Psoas muscle (tissue), 8 donors: Measurements from ENCODE around the gene CHRD. TPM values are rescaled to one million over a fixed set of nuclear protein-coding genes. Genes with fewer than 3 reads are reported as not detected.

ENCODE experiments used
- ATAC-seq, 4 donors: fragments of 200-7000 bp; cut with Tn5 transposase; one replicate each; pipeline ENCODE4 v1.9.1; 2020; ENCODE audit warnings: moderate library complexity in 3 of 4, mild to moderate bottlenecking in 2 of 4
- DNase-seq, 2 donors: peaks; one replicate each; pipeline ENCODE4 v3.0.0-alpha.2; 2020
- H3K27ac ChIP-seq: fragments of 200-600 bp; one replicate; pipeline ENCODE4 v1.8.0; 2022
- H3K27me3 ChIP-seq, 3 donors: fragments of 200-600 bp in 1 of 3; one replicate each; pipeline versions ENCODE4 v1.6.1 to v1.8.0; 2013 to 2022; ENCODE audit warnings: low read length in 2 of 3, mild to moderate bottlenecking in 2 of 3, moderate library complexity in 1 of 3; ENCODE audit not compliant: insufficient read depth in 3 of 3
- H3K36me3 ChIP-seq, 2 donors: fragments of 200-600 bp in 1 of 2; one replicate each; pipeline versions ENCODE4 v1.6.1 to v1.8.0; 2013 to 2022; ENCODE audit warnings: low read depth in 1 of 2, mild to moderate bottlenecking in 1 of 2, moderate library complexity in 1 of 2; ENCODE audit not compliant: insufficient read depth in 1 of 2
- H3K4me1 ChIP-seq: fragments of 200-600 bp; one replicate; pipeline ENCODE4 v1.8.0; 2022
- H3K4me3 ChIP-seq: fragments of 200-600 bp; one replicate; pipeline ENCODE4 v1.8.0; 2022; ENCODE audit warnings: mild to moderate bottlenecking
- H3K9me3 ChIP-seq: fragments of 200-600 bp; one replicate; pipeline ENCODE4 v1.8.0; 2022
- whole genome bisulfite sequencing, 3 donors: extraction: QIAGEN DNeasy Blood & Tissue Kit; methylation state at CpG; one replicate each; pipeline versions ENCODE4 v1.1.6 to v1.1.7; 2013; 5-methylcytosine and 5-hydroxymethylcytosine counted together
- intact Hi-C, 2 donors: fragments of 100-400 bp; cut with DNase I; formaldehyde crosslinking; loops; one replicate each; pipeline versions ENCODE4 v1.11.0 to v1.14.2; 2022
- polyA plus RNA-seq, 3 donors: library from polyadenylated mRNA; stranded (reverse); fragments of 200-250 nt; gene quantifications; one replicate each; pipeline ENCODE4 v1.2.3, GENCODE V29; 2013
- total RNA-seq, 4 donors: library from RNA; stranded (reverse); fragmentation: NEBNext Ultra II Directional in 2 of 4; extraction: Animal tissue kit (Norgen Biotek cat#: 25700) in 2 of 4; gene quantifications; one replicate each; pipeline versions ENCODE4 v1.2.1 to v1.2.4, GENCODE V29; 2021 to 2023
- TF ChIP-seq, protein P1 (sequence below): fragments of 200-600 bp; IDR thresholded peaks from one replicate; pipeline ENCODE4 v1.8.0; 2022; ENCODE audit warnings: antibody characterized with exemption
- donor health status: healthy with polysubstance abuse.
- donor health status: DM: no; HTN: no; CAD: no; lungs with moderate emphysema.
- donor health status: Bipolar disorder and iron deficiency.
- donor health status: healthy.
- donor health status: DM: yes; HTN: yes; CAD: no.
- donor health status: DM: no; HTN: no; CAD: no.
- donor health status: DM: no; HTN: no; CAD: no.
- donor health status: DM: yes; HTN: yes; CAD: no.

CHRD gene
- total and polyA plus RNA-seq, 7 donors = 2.5 to 10.5 (median 5.2) TPM

DNA sequence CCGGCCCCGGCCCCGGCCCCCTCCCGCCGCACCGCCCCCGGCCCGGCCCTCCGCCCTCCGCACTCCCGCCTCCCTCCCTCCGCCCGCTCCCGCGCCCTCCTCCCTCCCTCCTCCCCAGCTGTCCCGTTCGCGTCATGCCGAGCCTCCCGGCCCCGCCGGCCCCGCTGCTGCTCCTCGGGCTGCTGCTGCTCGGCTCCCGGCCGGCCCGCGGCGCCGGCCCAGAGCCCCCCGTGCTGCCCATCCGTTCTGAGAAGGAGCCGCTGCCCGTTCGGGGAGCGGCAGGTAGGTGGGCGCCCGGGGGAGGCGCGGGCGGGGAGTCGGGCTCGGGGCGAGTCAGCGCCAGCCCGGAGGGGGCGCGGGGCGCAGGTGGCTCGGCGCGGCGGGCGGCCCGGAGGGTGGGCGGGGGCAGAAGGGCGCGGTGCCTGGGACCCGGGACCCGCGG is 352 bp downstream of the CHRD start:
- H3K4me1 ChIP-seq = peaks cover 10% of the 10 kb centered on the region
- DNase-seq (peak; percentile 79 to 88), ATAC-seq (peak; percentile 61 to 73 (median 68))
- peak overlapping the region; percentile 66 for H3K27ac ChIP-seq
- peak overlapping the region; percentile 72 for H3K4me3 ChIP-seq
- H3K27me3 ChIP-seq = peaks cover 0 to 32% (median 0%) of the 10 kb centered on the region in 3 donors
- H3K9me3 ChIP-seq = no peaks in the 10 kb centered on the region
- WGBS, 3 donors = 0 to 1% (median 1%) methylated on average over 10 to 50 of the region's 62 CpGs
- H3K36me3 ChIP-seq = peaks cover 0 to 9% of the 10 kb centered on the region in 2 donors
- TF ChIP-seq, protein P1, sequence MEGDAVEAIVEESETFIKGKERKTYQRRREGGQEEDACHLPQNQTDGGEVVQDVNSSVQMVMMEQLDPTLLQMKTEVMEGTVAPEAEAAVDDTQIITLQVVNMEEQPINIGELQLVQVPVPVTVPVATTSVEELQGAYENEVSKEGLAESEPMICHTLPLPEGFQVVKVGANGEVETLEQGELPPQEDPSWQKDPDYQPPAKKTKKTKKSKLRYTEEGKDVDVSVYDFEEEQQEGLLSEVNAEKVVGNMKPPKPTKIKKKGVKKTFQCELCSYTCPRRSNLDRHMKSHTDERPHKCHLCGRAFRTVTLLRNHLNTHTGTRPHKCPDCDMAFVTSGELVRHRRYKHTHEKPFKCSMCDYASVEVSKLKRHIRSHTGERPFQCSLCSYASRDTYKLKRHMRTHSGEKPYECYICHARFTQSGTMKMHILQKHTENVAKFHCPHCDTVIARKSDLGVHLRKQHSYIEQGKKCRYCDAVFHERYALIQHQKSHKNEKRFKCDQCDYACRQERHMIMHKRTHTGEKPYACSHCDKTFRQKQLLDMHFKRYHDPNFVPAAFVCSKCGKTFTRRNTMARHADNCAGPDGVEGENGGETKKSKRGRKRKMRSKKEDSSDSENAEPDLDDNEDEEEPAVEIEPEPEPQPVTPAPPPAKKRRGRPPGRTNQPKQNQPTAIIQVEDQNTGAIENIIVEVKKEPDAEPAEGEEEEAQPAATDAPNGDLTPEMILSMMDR = no peak
- intact Hi-C loops = loop anchor here in 1 of 2 donors (5.0 kb wide), 1 partner anchor 407 kb away; no protein-coding TSS in a partner anchor

DNA sequence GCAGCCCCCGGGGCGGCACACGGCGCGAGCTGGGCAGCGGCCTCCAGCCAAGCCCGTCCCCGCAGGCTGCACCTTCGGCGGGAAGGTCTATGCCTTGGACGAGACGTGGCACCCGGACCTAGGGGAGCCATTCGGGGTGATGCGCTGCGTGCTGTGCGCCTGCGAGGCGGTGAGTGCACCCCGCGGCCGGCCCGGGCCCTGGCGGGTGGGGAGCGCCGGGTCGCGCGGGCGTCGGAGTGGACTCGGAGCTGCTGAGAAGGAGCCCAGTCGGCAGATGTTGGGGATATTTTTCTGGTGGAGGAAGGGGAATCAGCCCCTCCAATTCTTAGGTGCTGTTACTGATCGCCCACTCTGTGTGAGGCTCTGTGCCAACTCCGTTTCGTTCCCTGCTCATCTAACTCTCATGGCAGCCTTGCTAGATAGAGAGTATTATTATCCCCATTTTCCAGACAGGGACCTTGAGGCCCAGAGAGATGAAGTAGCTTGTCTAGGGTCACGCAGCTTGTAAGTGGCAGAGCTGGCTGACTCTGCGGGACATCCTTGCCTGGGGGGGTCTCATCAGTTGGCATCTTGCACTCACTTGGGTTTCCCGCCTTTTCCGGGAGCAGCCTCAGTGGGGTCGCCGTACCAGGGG is 890 bp downstream of the CHRD start:
- DNase-seq (no peak), ATAC-seq (no peak)
- intact Hi-C loops = loop anchor here in 1 of 2 donors (5.0 kb wide), 1 partner anchor 407 kb away; no protein-coding TSS in a partner anchor
- peak overlapping the region; percentile 66 for H3K27ac ChIP-seq
- peak overlapping the region; percentile 72 for H3K4me3 ChIP-seq
- H3K4me1 ChIP-seq = peaks cover 10% of the 10 kb centered on the region
- WGBS, 3 donors = 3 to 11% (median 4%) methylated on average over 21 to 42 of the region's 42 CpGs
- H3K36me3 ChIP-seq = peaks cover 0 to 9% of the 10 kb centered on the region in 2 donors
- TF ChIP-seq, protein P1 = no peak
- H3K27me3 ChIP-seq = peaks cover 0 to 32% (median 0%) of the 10 kb centered on the region in 3 donors
- H3K9me3 ChIP-seq = no peaks in the 10 kb centered on the region

DNA sequence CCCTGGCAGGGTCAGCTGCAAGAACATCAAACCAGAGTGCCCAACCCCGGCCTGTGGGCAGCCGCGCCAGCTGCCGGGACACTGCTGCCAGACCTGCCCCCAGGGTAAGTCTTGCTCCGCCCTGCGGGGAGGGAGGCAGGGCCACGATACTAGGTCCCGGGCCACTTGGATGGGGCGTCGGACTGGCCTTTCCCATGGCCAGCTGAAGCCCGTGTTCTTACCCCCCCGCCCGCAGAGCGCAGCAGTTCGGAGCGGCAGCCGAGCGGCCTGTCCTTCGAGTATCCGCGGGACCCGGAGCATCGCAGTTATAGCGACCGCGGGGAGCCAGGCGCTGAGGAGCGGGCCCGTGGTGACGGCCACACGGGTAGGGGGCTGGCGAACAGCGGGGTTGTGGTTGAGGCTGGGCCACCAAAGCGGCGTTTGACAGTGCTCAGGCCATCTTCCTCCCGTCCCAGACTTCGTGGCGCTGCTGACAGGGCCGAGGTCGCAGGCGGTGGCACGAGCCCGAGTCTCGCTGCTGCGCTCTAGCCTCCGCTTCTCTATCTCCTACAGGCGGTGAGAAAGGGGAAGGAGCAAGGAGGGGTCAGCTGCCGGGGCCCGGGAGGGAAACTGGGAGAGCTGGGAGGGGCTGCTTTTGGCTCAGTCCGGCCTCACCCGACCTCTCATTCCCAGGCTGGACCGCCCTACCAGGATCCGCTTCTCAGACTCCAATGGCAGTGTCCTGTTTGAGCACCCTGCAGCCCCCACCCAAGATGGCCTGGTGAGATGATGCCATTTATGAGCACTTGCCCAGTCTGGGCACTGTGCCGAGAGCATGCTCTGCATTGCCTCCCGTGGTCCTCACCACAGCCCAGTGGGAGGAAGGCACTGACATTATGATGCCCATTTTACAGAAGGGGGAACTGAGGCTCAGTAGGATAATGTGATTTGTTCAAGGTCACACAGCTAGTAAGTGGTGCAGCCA is 1.7 kb downstream of the CHRD start:
- TF ChIP-seq, protein P1 = no peak
- H3K4me3 ChIP-seq = peak overlapping the region; percentile 72
- H3K9me3 ChIP-seq = no peaks in the 10 kb centered on the region
- no peak for ATAC-seq
- H3K27ac ChIP-seq = no peak overlapping the region
- DNase-seq = peak in 1 of 2 donors; percentile 55
- peaks cover 0 to 10% of the 10 kb centered on the region in 2 donors for H3K36me3 ChIP-seq
- peaks cover 0 to 32% (median 0%) of the 10 kb centered on the region in 3 donors for H3K27me3 ChIP-seq
- 34 to 49% (median 37%) methylated on average over 52 to 55 of the region's 55 CpGs for WGBS, 3 donors
- intact Hi-C loops = loop anchor here in 1 of 2 donors (5.0 kb wide), 1 partner anchor 406 kb away; no protein-coding TSS in a partner anchor
- peaks cover 10% of the 10 kb centered on the region for H3K4me1 ChIP-seq

DNA sequence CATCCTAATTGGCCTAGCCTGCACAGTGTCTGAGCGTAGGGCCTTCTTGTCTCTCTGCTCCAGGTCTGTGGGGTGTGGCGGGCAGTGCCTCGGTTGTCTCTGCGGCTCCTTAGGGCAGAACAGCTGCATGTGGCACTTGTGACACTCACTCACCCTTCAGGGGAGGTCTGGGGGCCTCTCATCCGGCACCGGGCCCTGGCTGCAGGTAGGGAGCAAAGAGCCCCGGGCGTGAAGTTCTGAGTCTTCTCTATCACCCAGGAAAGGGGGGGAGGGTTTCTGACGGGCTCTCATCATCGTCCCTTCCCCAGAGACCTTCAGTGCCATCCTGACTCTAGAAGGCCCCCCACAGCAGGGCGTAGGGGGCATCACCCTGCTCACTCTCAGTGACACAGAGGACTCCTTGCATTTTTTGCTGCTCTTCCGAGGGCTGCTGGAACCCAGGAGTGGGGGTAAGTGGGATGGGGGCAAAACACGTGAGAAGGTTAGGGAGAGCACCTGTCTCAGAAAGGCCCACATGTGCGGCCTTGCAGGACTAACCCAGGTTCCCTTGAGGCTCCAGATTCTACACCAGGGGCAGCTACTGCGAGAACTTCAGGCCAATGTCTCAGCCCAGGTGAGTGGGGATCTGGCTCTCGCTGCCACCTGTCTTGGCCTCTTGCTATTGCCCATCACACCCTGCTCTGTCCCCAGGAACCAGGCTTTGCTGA is 2.6 kb downstream of the CHRD start:
- Histone ChIP-seq H3K36me3 (peaks cover 0 to 13% of the 10 kb centered on the region in 2 donors), H3K9me3 (no peaks in the 10 kb centered on the region), H3K4me3 (no peak overlapping the region), H3K27ac (no peak overlapping the region), H3K4me1 (peaks cover 10% of the 10 kb centered on the region), H3K27me3 (peaks cover 0 to 24% (median 0%) of the 10 kb centered on the region in 3 donors)
- ATAC-seq (no peak), DNase-seq (no peak)
- TF ChIP-seq, protein P1 = no peak
- intact Hi-C loops = loop anchor here in 1 of 2 donors (5.0 kb wide), 1 partner anchor 405 kb away; no protein-coding TSS in a partner anchor
- WGBS, 3 donors = 88 to 92% (median 90%) methylated on average over 16 of the region's 16 CpGs
